SIG-M5 treated with dmso at 0.1 percent for 504 hours (cell line): Measurements from ENCODE around the gene DNAJC19.
"Not testable (repeated sequence)": the region's sequence is repeated elsewhere in the genome, so short reads cannot be mapped to it uniquely, and the experiment has no call there.

Experiments
- DNase-seq: peaks from one replicate; lab custom pipeline; 2025; ENCODE audit not compliant: unreplicated experiment; lab: John Stamatoyannopoulos, UW

The DNAJC19 gene

DNA sequence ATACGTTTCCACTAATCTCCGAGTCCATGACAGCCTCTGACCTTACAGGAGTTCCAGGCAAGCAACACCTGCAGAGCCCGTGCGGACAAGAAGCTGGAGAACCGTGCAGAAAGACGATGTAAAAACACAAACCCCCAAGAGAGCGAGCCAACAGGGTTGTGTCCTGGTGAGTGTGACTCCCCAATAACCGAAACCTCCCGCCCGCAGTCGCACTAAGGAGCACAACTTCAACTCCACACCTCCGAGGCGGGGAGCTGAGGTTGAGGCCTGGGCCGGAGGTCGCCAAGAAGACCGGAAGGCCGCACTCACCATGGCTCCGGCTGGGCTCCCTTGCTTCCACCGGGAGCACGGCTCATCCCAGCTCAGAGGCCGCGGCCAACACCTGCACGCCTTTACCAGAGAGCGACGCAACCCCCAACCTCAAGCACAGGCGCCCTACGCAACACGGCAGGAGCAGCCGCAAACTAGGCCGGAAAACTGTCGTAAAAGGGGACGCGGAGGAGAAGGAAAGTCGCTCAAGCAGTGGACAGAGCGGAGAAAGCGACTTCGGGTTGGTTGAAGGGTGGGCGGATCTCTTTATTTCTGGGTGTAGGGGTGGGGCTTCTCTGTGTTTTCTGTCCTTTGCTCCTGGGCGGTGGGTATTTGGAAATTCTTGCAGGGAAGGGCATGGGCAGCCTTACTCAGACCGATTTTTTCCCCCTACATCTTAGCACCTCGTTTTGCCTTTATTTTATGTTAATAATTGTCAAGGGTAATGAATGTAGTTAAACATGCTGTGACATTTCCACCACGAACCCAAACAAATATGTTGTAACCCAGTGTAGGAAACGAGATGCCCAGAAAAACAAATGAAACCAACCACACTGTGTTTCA lies at the start of gene DNAJC19:
TSS of gene DNAJC19 (minus strand) at position 446 of the 873 bp plus-strand sequence. CDS start at position 312, 134 bp downstream.
- DNase-seq: peak; percentile 99

DNA sequence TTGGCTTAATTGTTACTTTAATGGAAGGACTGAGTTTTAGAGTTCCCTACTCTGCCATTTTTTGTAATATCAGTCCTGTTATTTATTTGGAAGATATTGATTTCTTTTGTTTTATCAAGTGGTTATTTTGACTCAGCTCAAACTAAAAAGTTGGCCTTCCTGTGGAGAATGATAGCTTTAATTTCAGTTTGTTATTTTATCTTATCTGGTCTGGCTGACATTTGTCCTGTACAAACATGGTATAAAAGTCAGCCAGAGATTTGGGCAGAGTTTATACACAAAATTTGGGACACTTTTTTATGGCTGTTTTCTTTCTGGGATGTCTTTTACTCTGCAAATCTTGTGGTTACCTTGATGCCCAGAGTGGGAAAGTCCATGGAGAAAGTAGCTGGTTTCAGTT lies 41.4 kb upstream of the DNAJC19 start:
- no peak for DNase-seq

DNA sequence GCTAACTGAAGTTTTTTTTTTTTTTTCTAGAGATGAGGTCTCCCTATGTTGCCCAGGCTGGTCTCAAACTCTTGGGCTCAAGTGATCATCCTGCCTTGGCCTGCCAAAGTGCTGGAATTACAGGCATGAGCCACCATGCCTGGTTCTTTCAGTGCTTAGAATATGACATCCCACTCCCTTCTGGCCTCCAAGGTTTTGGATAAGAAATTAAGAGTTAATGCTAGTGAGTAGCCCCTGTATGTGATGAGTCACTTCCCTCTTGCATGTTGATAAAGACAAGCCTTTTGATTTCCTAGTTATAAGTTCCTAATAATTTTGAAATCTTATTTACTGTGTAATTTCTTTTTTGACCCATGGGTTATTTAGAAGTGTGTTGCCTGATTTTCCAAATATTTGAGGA lies 35.7 kb upstream of the DNAJC19 start:
- DNase-seq: no peak

DNA sequence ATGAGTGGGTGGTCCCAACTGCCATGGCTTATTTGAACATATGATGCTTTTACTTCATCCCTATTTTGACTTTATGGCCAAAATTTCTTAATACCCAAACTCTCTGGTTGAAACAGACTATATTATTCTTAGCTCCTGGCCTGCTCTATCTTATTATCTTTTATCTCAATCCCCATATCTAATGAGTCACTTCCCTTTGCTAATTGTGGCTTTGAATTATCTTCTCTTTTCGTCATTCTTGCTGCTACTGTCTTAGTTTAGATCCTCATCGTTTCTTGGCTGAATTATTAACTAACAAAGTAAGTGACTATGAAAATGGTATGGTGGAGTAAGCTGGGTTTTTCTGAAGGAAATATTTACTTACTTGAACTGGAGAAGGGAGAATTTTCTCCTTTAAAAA lies 28.2 kb upstream of the DNAJC19 start:
- DNase-seq: peak; percentile 5

DNA sequence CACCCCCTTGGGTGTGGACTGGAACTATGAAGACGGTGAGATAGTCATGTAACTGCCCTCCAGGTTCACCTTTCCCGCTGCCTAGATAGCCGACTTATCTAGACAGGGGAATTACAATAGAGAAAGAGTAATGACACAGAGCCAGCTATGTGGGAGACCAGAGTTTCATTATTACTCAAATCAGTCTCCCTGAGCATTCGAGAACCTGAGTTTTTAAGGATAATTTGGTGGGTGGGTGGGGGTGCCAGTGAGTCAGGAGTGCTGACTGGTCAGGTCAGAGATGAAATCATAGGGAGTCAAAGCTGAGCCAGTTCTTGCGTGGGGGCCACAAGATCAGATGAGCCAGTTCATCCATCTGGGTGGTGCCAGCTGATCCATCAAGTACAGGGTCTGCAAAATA lies 19.7 kb upstream of the DNAJC19 start:
- DNase-seq: no peak

DNA sequence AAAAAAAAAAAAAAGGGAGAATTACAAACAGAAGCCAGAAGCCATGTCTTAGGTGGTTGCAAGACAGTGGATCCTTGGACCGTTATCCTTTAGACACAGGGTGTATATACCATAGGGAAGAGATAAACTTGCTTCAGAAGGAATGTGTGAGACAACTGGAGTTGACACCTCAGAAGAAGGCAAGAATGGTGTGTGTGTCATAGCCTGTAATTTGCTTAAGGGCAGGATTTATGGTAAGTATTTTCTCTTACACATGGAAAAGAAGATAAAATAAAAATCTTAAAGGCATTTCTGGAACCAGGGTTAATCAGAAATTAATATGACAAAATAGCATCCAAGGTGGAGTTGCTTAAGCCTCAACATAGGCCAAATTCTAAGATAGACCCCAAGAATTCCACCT lies 19.3 kb upstream of the DNAJC19 start:
- no peak for DNase-seq

DNA sequence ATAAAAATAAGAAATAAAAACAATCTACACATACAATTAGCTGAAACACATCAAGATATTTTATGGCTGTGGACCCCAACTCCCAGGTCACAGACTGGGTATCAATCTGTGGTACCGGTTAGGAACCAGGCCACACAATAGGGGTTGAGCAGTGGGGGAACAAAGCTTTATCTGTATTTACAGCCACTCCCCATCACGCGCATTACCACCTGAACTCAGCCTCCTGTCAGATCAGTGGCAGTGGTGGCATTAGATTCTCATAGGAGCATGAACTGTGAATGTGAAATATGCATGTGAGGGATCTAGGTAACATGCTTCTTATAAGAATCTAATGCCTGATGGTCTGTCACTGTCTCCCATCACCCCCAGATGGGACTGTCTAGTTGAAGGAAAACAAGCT lies 17.7 kb upstream of the DNAJC19 start:
- DNase-seq: no peak

DNA sequence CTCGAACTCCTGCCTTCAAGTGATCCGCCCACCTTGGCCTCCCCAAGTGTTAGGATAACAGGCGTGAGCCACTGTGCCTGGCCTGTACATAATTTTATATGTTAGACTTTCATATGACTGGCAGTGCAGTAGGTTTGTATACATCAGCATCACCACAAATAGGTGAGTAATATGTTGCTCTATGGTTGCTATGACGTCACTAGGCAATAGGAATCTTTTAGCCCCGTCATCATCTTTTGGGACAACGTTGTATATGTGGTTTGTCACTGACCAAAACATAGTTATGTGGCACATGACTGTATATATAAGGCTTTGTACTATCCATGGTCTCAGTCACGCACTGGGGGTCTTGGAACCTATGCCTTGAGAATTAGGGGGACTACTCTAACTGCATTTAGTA lies 17.0 kb upstream of the DNAJC19 start:
- DNase-seq: no peak

DNA sequence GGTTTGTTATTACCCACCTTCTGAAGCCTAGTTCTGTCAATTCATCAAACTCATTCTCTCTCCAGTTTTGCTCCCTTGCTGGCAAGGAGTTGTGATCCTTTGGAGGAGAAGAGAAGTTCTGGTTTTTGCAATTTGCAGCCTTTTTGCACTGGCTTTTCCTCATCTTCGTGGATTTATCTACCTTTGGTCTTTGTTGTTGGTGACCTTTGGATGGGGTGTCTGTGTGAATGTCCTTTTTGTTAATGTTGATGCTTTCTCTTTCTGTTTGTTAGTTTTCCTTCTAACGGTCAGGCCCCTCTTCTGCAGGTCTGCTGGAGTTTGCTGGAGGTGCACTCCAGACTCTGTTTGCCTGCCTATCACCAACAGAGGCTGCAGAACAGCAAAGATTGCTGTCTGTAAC lies 13.9 kb upstream of the DNAJC19 start:
- not testable (repeated sequence) for DNase-seq

DNA sequence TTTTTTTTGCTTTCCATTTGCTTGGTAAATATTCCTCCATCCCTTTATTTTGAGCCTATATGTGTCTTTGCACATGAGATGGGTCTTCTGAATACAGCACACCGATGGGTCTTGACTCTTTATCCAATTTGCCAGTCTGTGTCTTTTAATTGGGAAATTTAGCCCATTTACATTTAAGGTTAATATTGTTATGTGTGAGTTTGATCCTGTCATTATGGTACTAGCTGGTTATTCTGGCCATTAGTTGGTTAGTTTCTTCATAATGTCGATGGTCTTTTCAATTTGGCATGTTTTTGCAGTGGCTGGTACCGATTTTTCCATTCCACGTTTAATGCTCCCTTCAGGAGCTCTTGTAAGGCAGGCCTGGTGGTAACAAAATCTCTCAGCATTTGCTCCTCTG lies 12.8 kb upstream of the DNAJC19 start:
- DNase-seq: not testable (repeated sequence)

DNA sequence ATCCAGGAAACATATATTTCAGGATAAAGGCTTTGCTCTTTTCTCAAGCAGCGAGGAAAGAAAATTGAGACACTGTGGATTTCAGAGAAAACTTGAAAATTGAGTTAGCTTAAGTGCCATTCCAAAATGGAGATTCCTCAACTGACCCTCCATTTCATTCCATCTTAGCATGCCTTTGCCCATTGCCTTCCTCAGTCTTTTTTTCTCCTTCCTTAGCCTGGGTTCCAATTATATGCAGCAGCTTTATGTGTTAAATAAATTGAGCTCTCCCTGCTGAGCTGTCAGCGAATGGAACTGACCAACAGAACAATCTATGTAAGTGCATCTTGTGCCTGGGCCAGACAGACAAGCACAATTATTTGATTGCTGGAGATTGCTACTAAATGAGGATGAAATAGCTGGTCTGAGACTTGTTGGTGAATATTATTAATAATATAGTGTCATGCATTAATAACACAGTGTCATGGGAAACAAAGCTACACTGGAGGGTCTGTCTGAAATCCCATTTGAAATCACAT lies 6.9 kb upstream of the DNAJC19 start:
- no peak for DNase-seq

DNA sequence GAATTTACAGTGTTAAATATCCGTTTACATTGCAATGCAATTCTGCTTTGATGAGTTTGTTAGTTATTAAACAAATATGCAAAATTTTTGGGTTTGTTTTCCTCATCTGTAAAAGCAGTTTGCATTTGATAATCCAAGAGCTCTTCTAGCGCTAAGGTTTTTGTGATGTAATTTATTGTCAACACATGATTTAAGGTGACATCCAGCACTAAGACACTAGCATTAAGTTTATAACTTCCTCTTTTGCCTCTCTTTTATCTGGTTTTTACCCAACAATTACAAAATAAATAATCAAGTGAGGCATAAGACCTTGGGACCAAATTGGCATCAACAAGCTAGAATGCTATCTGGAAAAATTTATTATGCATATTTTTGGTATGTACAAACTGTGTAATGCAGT lies 969 bp upstream of the DNAJC19 start:
- DNase-seq: no peak

DNA sequence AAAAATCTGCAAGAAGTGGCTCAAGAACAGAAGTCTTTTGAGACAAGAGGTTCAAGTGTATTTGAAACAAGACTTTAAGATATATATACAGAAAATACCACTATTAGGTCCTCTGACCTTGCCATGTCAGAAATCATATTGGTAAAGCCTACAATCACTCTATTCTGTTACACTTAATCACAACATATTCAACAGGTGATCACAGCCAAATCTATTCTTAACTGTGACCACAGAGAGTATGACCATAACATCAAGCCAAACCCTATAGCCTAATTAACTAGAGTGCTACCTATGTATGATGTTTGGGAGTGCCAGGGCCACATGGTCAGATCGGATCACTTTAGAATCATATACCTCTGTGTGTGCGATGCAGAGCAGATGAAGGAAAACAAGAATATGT lies 2.2 kb downstream of the DNAJC19 start:
- no peak for DNase-seq

DNA sequence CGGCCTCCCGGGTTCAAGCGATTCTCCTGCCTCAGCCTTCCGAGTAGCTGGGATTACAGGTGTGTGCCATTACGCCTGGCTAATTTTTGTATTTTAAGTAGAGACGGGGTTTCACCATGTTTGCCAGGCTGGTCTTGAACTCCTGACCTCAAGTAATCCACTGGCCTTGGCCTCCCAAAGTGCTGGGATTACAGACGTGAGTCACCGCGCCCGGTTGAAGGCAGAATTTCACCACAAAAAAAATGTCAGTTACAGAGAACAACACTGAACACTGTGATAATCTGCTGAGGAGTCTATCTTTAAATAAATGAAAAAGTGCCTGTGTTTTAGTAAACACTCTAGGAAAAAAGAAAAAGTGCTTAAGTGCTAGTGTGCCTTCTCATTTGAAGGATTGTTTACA lies 3.2 kb downstream of the DNAJC19 start:
- DNase-seq: not testable (repeated sequence)

DNA sequence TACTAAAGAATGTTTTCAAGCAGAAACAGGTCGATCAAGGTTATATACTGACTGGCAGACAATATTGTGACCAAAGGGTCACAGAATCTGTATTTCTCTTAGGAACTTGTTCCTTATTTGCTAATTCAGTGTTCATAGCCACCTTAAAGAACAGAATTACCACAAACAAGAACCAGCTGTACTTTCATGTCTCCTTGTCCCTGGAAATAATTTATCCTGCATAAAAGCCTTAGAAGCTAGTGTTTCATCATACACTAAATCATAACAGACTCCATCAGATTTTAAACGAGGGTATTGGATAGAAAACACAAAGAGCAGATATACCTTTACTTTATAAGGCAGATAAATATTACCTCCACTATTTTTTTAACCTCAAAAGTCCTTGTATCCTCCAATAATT lies 6.4 kb downstream of the DNAJC19 start:
- no peak for DNase-seq

DNA sequence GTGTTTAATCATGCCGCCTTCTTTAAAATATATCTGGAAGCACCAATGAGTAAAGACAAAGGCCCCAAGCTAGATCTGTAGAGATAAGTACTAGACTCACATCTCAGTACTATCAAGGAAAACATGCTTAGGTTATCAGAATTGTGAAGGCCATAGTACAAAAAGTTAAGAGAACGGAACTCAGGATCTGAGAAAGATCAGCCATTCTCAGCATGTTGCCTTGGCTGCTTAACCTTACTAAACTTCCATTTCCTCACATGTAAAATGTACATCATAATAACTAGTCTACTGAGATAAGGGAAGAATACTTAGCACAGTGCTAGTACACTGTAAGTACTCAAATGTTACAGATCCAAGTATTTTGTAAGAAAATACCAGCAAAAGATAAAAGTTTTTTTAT lies 7.6 kb downstream of the DNAJC19 start:
- DNase-seq: no peak

DNA sequence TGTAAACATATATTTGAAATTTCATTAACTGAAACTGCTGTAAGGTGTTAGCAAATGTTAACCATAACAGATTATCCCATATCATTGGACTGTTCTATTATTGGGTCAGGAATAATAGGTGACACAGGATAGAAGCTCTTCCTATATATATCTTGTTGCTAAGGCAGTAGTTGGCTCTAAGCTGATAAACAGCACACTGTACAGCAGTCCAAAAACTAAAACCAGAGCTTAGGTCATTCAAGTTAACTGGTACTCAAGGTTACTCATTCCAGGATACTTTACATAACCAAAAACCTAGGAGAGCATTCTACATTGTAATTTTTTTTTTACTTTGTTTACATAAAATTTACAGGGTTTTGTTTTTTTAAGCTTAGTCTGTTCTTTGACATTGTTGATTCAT lies 8.9 kb downstream of the DNAJC19 start:
- no peak for DNase-seq

DNA sequence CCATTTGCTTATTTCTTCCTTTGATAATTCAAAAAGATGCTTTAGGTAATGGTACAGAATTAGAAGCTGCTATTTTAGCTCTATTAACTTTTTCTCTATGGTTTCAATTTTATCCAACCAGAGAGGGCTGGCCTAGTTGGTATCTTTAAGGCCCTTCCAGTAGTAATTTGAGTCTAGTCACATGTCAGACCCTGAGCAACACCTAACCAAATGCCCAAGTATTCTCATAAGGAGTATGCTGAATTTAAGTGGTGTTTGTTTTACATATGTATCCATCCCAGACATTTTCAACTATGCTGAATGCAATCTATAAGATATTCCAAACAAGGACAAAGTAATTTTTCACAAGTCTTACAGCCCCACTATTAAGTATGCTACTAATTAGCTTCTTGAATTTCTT lies 9.6 kb downstream of the DNAJC19 start:
- no peak for DNase-seq

DNA sequence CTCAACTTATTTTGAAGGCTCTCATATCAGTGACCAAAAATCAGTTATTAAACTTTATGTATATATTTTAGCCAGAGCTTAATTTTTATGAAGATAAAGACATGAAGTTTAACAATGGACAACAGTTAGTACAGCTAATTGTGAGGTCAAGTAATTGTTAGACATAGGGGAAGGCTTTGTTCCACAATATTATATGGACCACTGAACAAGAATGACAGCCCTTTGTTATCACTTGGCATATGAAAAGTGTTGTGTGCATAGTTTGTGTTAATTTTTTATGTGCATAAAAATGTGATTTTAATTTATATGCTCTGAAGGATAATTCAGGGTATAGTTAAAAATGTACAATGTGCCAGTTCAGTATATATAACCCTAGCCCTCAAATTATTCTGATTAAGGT lies 12.0 kb downstream of the DNAJC19 start:
- no peak for DNase-seq

DNA sequence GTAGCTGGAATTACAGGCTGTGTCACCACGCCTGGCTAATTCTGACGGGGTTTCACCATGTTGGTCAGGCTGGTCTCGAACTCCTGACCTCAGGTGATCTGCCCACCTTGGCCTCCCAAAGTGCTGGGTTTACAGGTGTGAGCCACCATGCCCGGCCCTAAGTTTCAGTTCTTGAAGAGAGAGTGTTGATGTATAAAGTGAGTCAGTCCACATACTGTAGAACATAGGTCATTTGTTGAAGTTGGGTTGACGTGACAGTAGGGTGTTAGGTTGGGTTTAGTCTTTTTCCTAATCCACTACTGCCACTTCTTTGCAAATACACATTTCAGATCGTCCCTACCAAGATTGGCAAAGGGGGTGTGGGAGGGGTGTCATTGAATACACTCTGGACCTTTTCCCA lies 15.2 kb downstream of the DNAJC19 start:
- no peak for DNase-seq

DNA sequence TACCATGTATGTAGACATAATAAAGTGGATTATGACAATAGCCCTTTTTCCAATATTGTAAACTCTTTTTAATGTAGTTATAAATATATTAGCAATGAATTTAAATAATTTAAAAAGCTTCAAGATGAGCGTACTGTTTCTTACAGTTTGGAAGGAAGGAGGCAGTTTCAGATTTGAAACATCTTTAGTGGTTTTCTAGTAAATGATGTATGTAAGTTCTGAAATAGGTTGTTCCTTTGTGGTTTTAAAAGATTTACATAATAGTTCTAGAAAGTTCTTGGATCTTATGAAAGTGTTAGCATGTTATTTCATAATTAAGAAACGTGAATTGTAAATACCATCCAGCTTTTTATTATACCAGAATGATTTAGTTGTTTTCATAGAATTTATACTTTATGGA lies 16.0 kb downstream of the DNAJC19 start:
- no peak for DNase-seq

DNA sequence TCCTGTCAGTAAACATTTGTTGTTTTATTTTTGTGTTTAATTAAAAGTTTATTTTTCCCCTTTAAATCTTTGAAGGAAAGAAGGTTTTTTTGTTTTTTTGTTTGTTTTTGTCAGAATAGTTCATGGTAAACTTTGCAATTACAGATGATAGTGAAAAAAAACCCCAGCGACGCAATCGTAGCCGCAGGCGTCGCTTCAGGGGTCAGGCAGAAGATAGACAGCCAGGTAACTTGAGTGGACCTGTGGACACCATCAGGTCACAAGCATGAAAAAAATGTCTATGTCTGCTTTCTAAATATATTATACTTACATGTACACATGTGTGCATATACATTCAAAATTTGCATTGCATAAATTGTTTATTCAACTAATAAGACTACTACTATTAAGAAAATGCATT lies 18.6 kb downstream of the DNAJC19 start:
- no peak for DNase-seq

DNA sequence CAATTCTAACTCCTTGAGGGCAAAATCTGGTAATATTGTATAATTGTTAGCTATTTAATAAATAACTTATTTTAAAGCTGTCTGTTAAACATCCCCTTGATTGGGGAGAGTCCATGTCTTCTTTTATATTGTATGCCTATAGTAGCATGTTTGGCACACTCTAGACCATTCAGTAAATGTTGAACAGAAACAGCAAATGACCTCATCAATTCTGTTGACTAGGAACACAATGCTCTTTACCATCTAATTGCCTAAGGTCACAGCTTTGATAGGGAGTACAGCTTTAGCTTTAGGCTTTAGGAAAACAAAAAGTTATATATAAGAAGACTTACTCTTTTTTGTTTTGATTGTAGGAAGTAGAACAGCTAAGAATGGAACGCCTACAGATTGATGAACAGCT lies 27.0 kb downstream of the DNAJC19 start:
- DNase-seq: no peak
